ENCODE measurements around the gene EBNA1BP2.
"Not testable (repeated sequence)": the region's sequence is repeated elsewhere in the genome, so short reads cannot be mapped to it uniquely, and the experiment has no call there.

Gene EBNA1BP2

GRCh38 chr1:43121256-43121900 is 50.7 kb downstream of the EBNA1BP2 start:
- no peak overlapping the region for H3K4me2 ChIP-seq (ENCODE audit: low read depth, low read length, poor library complexity, severe bottlenecking)
- H3K4me1 ChIP-seq (ENCODE audit: insufficient read depth, low read length, poor library complexity, severe bottlenecking) = no peaks in the 10 kb centered on the region
- H3K27me3 ChIP-seq (ENCODE audit: insufficient read depth, low read length, poor library complexity, severe bottlenecking) = no peaks in the 10 kb centered on the region
- H3K36me3 ChIP-seq (ENCODE audit: insufficient read depth, low read length) = no peaks in the 10 kb centered on the region
- H3K9ac ChIP-seq (ENCODE audit: low read depth, low read length, poor library complexity, severe bottlenecking) = no peak overlapping the region
- no peaks in the 10 kb centered on the region for H4K20me1 ChIP-seq (ENCODE audit: insufficient read depth, low read length, poor library complexity, severe bottlenecking)
- H3F3A ChIP-seq (ENCODE audit: low read depth) = no peaks in the 10 kb centered on the region
- no peaks in the 10 kb centered on the region for H3K9me2 ChIP-seq (replicated peaks; ENCODE audit: low read depth, low read length)
- H3K79me2 ChIP-seq (ENCODE audit: insufficient read depth, low read length) = no peaks in the 10 kb centered on the region
- H3K9me3 ChIP-seq (ENCODE audit: insufficient read depth, low read depth, low read length) = no peaks in the 10 kb centered on the region
- TF ChIP-seq CTCF (conservative IDR thresholded peaks at IDR 0.05; ENCODE audit: low read length) = no peak
- no peak for TF ChIP-seq EZH2phosphoT487 (IDR thresholded peaks at IDR 0.05; ENCODE audit: borderline replicate concordance)
- H3K4me3 ChIP-seq (ENCODE audit: low read length, poor library complexity, severe bottlenecking) = no peak overlapping the region
- no peak overlapping the region for H2AFZ ChIP-seq (ENCODE audit: low read length)

GRCh38 chr1:43119928-43120586 is 52.0 kb downstream of the EBNA1BP2 start:
- not testable (repeated sequence) for H4K20me1 ChIP-seq (ENCODE audit: insufficient read depth, low read length, poor library complexity, severe bottlenecking); H3K27me3 ChIP-seq (ENCODE audit: insufficient read depth, low read length, poor library complexity, severe bottlenecking); H3K4me2 ChIP-seq (ENCODE audit: low read depth, low read length, poor library complexity, severe bottlenecking); H3K36me3 ChIP-seq (ENCODE audit: insufficient read depth, low read length); H2AFZ ChIP-seq (ENCODE audit: low read length); H3F3A ChIP-seq (ENCODE audit: low read depth); H3K9me3 ChIP-seq (ENCODE audit: insufficient read depth, low read depth, low read length); H3K4me3 ChIP-seq (ENCODE audit: low read length, poor library complexity, severe bottlenecking); H3K4me1 ChIP-seq (ENCODE audit: insufficient read depth, low read length, poor library complexity, severe bottlenecking); H3K9me2 ChIP-seq (replicated peaks; ENCODE audit: low read depth, low read length); H3K9ac ChIP-seq (ENCODE audit: low read depth, low read length, poor library complexity, severe bottlenecking); H3K79me2 ChIP-seq (ENCODE audit: insufficient read depth, low read length)

Data from Loucy (cell line).